Erythroblast (primary cell): ENCODE measurements around the gene ZSCAN5A.
"Not testable (repeated sequence)": the region's sequence is repeated elsewhere in the genome, so short reads cannot be mapped to it uniquely, and the experiment has no call there.

ENCODE experiments used
- GATA1 ChIP-seq: IDR thresholded peaks from 2 replicates; pipeline ENCODE4 v1.6.1; 2011; ENCODE audit warnings: low read depth, mild to moderate bottlenecking, control low read depth, low read length, moderate library complexity
- POLR2A ChIP-seq: IDR thresholded peaks from 2 replicates; pipeline ENCODE4 v1.6.1; 2011; ENCODE audit warnings: mild to moderate bottlenecking, low read length

GRCh38 chr19:56245764-56246163 is 68.9 kb downstream of the ZSCAN5A start:
- not testable (repeated sequence) for TF ChIP-seq POLR2A, GATA1
